Mucosa of gallbladder (tissue), 1 donor: ENCODE measurements around the gene FBXL17. TPM values are rescaled to one million over a fixed set of nuclear protein-coding genes. Genes with fewer than 3 reads are reported as not detected.
A peak's percentile ranks its signal among the peaks of the same experiment; 100 is the strongest.
"Not testable (repeated sequence)": the region's sequence is repeated elsewhere in the genome, so short reads cannot be mapped to it uniquely, and the experiment has no call there.

ENCODE experiments used
- DNase-seq: peaks from one replicate; pipeline ENCODE4 v3.0.0-alpha.2; 2020; ENCODE audit warnings: low spot score
- total RNA-seq: library from RNA; stranded (reverse); gene quantifications from one replicate; pipeline ENCODE4 v1.2.1, GENCODE V29; 2021
- donor health status: DM: no; HTN: no; CAD: no.

The FBXL17 gene
- total RNA-seq = 22.7 TPM

DNA sequence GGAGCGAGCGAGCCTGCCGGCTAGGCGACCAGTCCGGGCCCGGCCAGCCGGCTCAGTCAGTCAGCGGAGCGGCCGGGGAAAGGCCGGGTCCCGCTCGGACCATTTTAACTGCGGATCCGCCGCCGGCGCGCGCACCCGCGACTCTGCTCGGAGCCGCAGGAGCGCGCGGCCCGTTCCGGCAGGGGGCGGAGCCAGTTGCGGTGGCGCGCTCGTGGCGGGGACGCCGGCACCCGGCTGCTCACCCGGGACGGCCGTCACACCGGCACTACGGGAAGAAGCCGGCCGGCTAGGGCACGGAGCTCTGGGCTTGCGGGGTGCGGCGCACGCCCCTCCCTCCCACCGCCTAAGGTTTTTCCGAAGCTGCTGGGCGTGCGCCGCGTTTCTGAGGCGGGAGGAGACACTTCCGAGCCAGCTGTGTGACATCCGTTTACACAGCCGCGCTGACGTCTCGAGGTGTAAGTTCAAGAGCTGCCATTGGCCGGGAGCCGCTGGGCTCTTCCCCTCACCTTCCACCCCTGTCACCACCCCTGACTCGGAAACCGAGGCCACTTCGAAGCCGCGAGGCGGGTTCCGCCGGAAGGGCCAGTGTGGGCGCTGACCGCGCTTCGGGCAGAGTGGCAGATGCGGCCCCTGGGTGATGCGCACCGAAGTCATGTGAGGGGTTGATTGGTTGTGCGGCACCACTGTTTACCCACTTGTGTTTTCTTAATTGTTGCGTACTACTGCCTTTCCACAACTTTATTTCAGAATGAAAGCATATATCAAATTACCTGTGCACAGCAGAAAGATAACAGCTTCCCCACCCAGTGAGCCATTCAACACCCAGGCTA, at the start of gene FBXL17:
Gene FBXL17, minus strand, starts transcription at position 145 of the 830 bp plus-strand sequence.
- DNase-seq = peak; percentile 94

DNA sequence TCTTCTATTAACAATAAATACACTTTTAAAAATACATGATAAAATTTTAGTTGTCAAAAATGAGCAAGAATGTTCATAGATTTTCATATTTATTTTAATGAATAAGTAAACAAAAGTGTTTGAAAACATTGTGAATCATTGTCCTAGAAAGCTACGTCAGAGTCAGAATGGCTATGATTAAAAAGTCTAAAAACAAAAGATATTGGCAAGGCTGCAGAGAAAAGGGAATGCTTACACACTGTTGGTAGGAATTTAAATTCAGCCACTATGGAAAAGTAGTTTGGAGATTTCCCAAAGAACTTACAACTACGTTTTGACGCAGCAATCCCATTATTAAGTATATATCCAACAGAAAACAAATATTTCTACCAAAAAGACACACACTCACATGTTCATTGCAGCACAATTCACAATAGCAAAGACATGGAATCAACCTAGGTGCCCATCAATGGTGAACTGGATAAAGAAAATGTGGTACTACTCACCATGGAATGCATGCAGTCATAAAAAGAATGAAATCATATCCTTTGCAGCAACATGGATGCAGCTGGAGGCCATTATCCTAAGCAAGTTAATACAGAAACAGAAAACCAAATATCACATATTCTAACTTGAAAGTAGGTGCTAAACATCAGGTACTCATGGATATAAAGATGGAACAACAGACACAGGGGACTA, 49.2 kb upstream of the FBXL17 start:
- DNase-seq = no peak

GRCh38 chr5:108421713-108422112, 39.8 kb upstream of the FBXL17 start:
- no peak for DNase-seq

GRCh38 chr5:108420755-108421154, 38.9 kb upstream of the FBXL17 start:
- no peak for DNase-seq

DNA sequence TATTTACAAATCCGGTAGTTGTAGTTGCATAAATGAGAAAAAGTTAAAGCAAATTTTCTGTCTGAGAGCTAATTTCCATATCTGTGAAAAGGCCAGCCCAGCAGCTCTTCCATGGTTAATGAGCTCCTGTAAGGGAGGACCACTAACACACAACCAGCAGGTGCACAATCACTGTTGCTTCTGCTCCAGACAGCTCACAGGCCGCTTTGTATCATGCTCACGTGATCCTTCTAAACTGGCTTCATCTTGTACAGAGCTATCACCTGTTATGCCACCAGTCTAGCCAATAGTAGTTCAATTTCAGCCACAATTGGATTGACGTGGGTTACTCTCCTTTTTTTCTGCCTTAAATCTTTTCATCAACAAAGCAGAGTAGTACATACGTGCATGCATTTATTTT, 38.3 kb upstream of the FBXL17 start:
- DNase-seq = no peak

DNA sequence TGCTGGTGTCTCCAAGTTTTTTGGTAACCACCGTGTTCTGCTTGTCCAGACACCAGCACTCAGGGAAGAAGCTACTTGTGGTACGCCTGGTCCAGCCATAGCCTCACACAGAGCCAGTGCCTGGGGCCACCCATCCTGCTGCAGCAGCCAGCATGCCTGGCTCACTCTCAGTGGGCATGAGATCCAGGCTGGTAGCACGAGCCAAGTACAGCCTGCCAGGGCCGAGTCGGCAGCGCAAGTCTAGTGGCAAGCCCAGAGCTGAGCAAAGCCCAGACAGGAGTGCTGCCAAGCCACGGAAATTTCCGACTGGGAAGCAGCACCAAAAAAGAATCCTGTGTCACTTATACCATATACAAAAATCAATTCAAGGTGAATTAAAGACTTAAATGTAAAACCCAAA, 36.3 kb upstream of the FBXL17 start:
- no peak for DNase-seq

GRCh38 chr5:108417166-108417670, 35.3 kb upstream of the FBXL17 start:
- no peak for DNase-seq

DNA sequence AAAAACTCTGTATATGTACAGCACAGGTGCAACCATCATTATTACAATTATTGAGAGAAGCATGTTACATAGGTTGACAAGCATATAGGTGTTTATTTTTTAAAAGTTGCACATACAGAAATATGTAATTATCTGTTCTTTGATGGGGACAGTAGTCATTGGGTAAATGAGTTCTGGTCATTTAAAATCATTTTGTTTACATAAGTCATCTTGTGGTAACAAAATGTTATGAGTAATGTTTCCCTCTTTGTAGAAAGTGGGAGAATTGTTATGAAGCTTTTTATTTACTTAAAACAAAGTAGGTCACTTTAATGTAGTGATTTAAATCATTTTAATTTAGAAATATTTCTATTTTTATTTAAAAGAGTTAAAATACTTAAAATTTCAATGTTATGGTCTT, 33.8 kb upstream of the FBXL17 start:
- no peak for DNase-seq

GRCh38 chr5:108409786-108410185, 27.9 kb upstream of the FBXL17 start:
- no peak for DNase-seq

GRCh38 chr5:108405201-108405600, 23.3 kb upstream of the FBXL17 start:
- DNase-seq = not testable (repeated sequence)

DNA sequence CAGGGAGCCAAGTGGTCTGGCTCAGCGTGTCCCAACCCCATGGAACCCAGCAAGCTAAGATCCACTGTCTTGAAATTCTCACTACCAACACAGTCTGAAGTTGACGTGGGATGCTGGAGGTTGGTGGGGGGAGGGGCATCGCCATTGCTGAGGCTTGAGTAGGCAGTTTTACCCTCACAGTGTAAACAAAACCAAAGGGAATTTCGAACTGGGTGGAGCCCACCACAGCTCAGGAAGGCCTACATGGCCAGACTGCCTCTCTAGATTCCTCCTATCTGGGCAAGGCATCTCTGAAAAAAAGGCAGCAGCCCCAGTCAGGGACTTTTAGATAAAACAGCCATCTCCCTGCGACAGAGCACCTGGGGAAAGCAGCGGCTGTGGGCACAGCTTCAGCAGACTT, 17.1 kb upstream of the FBXL17 start:
- DNase-seq = no peak

GRCh38 chr5:108396837-108397236, 14.9 kb upstream of the FBXL17 start:
- not testable (repeated sequence) for DNase-seq

DNA sequence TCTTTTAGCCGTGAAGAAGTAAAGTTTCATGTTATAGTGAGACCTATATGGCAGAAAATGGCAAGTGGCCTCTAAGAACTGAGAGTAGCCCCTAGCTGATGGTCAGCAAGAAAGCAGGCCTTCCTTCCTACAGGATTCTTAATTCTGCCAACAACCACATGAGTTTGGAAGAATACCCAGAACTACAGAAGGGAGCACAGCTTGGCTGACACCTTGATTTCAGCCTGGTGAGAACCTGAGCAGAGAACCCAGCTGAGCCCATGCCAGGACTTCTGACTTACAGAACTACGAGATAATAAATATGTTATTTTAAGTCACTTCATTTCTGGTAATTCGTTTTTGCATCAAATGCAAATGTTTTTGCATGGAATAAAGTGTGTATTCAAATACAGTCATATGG, 5.9 kb upstream of the FBXL17 start:
- DNase-seq = no peak

GRCh38 chr5:108386345-108387061, 4.6 kb upstream of the FBXL17 start:
- DNase-seq = no peak

- DNase-seq = no peak
These were observed 2.8 kb upstream of the FBXL17 start for GRCh38 chr5:108384741-108385140.

DNA sequence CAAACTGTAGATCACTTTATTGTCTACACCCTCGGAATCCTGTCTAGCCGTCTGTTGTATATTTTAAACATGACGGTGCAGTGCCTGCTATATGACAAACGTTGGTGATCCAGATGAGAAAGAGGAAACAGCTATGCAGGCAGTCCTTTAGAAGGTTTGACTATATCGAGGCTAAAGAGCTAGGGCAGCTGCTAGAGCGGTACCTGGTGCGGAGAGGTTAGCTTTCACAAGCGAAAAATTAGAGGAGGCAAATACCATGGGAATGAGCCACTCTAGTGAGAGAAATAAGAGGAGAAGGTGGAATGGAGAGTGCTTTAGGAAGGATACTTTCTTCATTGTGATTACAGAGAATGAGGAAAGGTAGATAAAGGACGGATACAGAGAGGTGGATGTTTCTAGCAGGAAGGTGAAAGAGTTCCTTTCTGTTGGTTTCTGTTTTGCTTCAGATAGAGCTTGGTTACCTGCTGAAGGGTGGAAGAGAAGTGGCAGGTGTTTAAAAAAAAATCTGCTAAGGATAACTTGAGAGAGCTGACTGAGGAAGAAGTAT, 959 bp upstream of the FBXL17 start:
- no peak for DNase-seq

GRCh38 chr5:108381350-108381953, 446 bp downstream of the FBXL17 start:
- peak; percentile 70 for DNase-seq

- no peak for DNase-seq
These were observed 1.2 kb downstream of the FBXL17 start for GRCh38 chr5:108380531-108381349.

- no peak for DNase-seq
These were observed 2.0 kb downstream of the FBXL17 start for GRCh38 chr5:108379722-108380530.

- no peak for DNase-seq
These were observed 6.1 kb downstream of the FBXL17 start for GRCh38 chr5:108375768-108376167.
